CD4-positive, alpha-beta T cell treated with Interferon gamma for 1 hour (primary cell): ENCODE measurements around the gene COL4A1.

Experiments
- DNase-seq: peaks from one replicate; pipeline ENCODE4 v3.0.0-alpha.2; 2020

Gene COL4A1

DNA sequence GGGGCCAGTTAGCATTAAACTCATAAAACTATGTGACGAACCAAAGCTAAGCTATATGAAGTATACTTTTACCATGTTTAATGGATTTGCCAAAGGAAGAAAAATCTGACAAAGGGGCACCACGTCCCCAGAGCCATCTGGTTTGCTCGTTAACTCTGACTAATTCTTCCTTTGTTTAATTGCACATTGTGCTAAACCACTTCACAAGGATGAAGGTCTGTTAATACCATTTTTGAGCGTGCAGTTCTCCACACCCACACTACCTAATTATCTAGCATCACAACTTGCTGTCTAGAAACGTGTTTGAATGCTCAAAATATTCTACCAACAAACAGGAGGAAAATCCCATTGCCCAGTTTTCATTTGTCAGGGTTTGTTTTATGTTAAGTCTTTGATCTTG lies 74.8 kb downstream of the COL4A1 start:
- DNase-seq: no peak

DNA sequence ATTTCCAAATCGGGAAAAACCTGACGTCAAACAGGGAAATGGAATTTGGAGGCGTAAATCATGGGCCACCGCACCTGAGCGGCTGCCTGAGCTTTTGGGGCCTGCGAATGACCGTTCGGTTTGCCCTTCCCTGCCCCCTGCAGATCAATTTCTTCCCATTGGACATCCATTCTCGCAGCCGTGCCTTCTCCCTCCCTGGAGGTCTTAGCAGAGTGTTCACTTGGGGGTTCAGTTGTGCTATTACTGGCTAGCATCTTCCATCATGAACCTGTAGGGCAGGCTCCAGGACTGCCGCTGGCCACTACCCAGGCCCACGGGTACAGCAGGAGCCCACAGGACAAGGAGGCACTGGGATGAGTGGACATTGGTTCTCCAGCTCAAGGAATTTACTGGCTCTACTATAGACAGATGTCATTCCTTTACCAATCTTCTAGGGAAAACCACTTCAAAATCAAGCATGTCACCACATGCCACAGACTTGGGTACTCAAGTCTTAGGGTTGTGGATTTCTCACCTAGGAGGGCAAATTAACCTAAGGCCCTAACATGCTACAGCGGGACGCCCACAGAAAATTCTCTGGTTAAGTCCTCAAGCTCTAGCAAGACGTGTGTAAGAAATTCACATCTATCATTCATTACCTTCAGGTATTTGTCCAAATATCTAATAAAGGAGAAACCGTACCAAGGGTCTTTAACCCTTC lies 75.5 kb downstream of the COL4A1 start:
- no peak for DNase-seq

DNA sequence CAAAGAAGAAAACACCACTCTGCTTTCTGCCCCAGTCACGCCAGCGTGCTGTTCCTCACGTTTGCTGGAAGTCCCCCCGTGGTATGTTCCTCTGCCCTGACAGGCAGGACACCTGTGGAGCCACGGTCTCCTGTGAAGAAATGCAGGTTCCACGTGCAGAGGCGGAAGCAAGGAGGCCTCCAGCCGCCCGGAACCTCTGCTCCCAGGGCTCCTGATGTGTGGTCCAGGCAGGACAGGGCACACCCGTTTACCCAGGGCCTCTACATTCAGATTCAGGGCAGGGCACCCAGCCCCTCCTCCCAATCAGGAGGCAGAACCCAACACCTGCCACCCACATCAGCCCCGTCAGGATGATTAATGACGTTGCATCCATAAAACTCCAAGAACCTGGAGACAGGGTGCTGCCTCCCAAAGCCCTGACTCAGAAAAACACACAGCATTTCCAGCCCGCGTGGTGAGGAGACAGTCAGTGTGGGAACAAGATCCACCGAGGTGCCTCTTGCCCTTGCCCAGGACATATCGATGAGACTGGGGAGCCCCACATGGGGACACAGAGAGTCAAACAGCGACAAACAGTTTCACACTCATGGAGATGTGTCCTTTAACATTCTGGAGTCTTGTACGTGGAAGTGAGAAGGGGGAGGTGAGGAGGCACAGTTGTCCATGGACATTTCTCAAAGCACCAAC lies 76.2 kb downstream of the COL4A1 start:
- no peak for DNase-seq

DNA sequence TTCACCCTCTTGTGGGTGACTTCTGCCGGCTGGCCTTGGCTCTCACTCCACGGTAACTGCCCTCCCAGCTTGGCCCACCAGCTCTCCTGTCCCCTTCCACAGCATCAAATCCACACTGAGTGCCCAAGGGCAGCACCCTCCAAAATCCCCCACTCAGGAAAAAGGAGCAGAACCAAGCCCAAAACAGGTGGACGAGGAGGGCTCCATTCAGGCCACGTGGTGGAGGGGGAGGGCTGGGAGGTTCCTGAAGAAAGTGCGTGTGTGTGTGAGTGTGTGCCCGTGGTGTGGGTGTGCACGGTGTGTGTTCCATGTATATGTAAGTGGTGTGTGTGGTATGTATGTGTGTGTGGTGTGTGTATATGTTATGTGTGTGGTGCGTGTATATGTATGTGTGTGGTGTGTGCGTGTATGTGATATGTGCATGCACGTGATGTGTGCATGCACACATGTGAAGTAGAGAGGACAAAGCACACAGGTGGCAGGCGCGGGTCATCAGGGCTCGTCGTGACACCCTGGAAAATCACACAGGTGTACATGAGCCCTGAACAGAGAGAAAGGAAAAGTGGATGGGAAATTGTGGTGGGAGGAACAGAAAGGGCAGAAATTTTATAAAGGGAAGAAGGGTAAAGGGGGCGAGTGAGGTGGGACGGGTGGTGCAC lies 76.9 kb downstream of the COL4A1 start:
- DNase-seq: no peak

DNA sequence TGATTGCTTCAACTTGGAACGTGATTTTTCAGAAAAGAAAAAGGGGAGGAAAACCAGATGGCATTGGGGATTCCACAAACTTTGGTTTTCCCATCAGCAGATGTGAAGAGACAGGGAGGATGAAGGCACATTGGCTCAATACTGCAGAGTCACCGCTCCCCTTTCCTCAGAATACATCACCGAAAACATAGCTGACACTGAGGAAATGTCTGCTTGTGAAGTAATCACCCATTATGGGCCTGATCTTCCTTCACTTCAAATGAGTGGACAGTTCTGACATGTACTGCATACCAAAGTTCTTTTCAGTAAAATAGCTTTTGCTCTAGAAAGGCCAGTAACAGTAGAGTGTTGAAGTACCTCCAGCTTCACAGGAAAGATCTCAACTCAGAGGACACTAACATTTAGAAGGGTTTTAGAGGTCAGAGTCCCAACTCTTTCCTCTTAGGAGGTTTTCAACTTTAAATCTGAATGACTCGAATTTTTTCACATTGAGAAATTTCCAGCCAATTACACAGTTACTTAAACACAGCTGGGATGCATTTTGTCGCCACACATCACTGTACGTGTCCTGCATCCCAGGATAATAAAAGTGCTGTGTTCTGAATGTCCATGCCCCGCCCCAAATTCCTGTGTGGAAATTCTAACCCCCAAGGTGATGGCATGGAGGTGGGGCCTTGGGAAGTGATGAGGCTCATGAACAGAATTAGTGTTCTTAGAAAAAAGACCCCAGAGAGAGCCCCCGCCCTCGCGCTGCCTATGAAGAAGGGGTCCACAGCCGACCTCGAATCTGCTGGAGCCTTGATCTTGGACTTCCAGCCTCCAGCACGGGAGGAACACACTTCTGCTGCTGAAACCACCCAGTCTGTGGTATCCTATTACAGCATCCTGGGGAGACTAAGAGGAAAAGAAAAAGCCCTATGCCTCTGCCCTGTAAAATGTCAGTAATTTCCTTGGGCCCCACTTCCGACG lies 77.7 kb downstream of the COL4A1 start:
- DNase-seq: no peak

DNA sequence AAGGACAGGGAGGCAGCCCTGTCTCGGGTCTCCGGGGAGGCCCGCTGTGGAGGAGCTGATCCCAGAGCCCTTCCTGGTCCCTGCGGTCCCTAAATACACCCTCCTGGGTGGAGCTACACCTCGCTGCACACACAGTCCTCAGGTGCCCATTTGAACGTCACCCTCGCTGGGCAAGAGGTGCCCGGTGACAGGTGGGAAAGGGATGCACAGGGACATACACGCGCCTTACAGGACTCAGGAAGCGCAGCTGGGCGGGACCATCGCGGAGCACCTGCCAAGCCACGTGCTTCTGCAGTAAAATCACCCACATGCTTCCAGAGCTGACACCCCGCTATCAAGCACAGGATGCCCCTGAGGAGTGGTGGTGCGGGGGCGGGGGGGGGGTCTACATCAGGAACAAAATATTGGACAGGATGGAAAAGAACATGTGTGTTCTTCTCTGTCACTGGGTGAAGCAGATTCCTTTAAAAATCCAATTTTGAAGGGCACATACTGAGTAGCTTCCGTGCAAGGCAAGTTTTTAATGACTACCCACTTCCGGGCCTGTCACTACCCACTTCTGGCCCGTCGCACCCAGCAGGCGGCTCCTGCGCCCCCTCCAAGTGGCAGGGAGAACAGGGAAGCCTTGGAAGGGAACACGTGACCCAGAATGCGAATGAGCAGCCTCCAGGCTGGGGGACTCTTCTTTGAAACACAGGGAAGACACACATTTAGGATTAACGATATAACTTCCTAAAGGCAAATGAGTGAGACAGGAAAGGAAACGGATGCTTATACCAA lies 78.9 kb downstream of the COL4A1 start:
- no peak for DNase-seq

DNA sequence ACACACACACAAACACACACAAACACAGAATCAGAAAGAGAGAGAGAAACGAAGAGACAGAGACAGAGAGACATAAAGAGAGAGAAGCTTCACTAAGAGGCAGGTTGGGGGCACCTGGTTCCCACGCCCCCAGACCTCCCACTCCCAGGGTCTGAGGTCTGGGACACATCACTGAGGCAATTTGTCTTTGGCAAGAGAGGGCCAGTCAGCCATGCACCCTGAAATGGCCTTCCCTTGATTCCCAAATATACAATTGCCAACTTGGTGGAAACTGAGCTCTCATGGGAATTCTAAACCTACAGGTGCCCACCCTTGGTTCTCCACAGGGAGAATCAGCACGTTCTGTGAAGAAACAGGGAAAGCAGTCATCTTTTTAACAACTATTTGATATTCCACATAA lies 79.5 kb downstream of the COL4A1 start:
- DNase-seq: no peak

DNA sequence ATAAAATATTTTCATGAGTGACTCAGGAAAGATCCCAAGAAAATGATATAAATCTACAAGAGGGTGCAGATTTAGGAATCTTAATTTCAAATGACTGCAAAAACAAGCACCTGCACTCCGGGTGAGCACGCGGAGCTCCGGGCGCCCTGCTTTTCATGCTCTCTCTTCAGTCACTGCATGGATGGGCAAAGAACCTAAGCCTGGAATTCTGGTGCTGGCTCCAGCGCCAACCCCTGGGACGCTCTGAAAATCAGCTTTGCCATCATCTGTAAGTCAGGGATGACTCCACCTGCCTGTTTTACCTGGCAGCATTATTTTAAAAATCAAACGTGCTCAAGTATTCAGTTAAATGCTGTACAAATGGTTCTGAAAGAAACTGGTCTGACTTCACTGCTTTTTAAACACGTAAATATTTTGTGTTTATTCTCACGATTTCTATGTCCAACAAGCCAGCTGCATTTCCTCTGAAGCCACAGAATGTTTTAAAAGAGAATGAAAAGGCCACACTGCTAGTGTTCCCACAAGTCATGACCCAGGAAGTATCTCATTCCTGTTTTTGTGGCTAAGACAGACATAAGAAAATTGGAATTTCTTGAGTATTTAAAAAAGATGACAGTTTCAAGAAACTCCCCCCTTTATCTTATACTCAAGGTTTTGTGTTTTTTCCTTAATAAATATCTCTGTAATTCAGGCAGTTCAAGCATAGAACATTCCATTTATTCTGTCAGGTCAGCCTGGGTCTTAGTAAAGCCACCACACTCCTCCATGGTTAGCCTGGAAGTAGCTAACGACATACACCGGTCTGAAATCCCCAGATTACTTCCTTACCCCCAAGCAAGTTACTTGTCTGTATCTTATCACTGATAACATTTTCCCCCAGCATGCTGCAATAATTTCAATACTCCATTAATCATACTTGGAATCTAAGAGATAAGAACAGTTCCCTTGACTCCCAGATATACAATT lies 81.1 kb downstream of the COL4A1 start:
- no peak for DNase-seq

DNA sequence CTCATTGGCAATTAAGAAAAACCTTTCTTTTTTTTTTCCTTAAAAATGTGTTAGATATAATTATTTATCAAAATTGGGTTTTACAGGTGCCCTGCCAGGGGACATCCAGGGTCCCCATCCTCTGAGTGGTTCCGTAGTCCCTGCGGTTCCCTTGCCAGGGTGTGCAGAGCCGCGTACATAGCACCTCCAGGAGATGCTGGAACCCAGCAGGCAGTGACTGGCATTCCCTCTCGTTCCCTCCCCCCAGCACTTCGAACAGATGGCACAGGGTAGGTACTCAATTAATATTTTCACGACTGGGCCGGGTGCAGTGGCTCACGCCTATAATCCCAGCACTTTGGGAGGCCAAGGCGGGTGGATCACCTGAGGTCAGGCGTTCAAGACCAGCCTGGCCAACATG lies 82.0 kb downstream of the COL4A1 start:
- no peak for DNase-seq

DNA sequence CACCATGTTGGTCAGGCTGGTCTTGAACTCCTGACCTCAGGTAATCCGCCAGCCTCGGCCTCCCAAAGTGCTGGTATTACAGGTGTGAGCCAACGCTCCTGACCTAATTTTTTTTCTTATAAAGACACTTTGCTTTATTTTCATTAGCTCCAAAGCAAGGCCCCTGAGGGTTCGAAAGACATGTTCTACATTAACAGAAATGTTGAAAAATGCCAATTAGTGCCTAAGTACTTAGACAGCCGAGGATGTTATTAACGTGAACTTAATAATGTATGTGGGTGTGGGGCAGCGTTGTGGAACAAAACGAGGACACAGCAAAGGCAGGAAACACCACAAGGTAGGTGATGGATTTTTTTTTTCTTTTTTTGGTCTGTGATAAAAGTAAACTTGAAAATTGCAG lies 82.4 kb downstream of the COL4A1 start:
- DNase-seq: no peak

DNA sequence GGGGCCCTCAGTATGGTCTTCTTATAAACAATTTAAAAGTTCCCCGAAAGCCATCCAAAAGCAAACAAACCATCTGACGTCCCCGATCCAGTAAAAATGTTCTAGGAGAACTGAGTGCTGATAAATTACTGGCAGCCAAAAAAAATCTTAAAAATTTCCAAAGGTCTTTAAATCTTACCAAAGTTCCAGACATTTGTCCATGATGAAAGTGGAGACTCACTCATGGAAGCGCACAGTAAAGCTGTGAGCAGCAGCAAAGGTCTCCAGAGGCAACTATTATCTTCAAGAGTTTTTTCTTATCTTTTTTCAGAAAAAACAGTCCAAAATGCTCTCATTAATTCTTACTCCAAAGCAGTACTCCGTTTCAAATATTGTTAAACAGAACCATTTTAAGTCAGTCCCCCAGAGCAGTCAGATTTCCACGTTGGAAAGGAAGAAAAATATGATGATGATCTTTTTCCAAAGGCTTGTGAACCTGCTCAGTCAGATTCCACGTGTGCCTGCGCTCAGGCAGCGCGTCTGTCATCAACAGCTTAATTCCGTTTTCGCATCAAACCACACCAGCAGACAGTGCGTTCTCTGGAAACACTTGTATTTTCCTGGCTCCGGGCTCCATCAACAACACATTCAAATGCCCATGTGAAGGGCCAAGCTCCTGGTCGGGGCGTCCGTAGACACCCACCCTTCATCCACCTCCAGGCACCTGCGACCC lies 85.4 kb downstream of the COL4A1 start:
- no peak for DNase-seq

DNA sequence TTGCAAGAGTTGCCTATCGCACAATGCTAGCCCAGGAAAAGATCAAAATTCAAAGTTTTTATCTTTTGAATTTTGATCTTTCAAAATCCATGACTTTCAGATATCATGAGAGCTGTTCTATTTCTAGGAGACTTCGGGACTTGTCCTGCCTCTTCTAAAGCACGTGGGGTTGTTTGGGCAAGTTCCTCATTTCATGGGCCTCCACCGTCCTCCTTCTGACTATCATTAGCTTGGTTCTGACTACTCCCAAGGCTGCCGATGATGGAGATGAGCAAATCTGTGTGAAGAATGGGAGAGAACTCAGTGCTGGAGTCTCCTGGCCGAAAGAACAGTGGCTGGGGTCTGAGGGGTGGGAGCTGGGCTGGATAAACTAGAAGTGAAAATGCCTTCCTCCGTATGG lies 86.5 kb downstream of the COL4A1 start:
- no peak for DNase-seq

DNA sequence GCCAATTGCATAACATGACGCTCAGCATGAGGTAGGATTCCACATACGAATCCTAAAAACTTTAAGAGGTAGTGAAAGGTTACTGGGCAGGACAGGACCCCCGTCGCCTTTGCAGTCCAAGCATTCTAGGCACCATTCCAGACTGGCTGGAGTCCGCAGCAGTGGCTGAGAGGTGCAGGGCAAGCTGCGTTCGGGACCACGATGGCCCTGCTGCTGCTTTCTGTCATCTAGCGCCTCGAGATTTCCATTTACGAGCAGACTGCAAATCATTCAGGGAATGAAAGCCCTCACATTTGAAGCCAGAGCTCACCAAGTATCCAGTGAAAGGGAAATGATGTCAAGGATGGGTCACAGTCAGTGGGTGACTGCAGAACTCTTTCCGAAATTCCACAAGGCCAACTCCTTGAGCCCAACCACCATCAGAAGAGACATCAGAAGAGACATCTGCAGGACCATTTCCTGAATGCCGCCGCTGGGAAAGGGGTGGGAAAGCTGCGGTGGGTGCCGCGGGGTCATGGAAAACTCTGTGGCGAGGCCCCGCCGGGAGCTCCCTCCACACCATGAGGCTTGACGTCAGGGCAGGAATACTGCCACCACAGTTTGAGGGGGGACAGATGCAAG lies 88.3 kb downstream of the COL4A1 start:
- DNase-seq: no peak

DNA sequence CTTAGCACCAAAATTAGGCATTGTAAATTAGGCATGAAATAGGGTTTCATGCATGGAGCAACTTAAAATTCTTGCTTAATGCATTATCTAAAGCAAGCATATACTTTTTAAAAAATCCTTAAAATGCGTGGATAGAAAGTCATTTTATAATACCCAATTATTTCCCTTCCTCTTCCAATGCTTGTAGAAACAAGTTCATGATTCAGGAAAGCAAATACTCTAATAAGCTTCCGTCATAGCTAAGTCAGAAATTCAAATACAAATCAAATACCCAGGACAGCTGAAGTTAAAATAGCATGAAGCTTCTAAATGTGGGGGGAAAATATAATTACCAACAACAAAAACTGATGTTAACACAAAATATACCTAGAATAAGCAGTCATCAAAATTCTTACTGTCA lies 89.1 kb downstream of the COL4A1 start:
- DNase-seq: no peak

DNA sequence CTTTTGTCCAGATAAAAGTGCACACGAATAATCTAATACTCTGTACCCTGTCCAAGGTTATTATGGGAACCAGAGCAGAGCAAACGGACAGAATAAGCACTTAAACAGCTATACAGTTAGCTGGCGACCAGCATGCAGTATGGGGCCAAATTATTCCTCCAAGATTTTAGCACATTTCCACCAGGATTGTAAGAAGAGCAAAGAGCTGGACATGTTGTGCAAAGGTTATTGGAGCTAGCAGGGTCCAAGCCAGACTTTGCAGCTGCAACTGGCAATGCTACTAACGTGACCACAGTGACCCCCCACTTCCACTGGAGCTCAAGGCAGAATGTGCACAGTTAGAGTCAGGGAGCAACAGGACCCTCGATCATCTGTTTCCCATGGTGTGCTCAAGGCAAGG lies 89.9 kb downstream of the COL4A1 start:
- DNase-seq: no peak

DNA sequence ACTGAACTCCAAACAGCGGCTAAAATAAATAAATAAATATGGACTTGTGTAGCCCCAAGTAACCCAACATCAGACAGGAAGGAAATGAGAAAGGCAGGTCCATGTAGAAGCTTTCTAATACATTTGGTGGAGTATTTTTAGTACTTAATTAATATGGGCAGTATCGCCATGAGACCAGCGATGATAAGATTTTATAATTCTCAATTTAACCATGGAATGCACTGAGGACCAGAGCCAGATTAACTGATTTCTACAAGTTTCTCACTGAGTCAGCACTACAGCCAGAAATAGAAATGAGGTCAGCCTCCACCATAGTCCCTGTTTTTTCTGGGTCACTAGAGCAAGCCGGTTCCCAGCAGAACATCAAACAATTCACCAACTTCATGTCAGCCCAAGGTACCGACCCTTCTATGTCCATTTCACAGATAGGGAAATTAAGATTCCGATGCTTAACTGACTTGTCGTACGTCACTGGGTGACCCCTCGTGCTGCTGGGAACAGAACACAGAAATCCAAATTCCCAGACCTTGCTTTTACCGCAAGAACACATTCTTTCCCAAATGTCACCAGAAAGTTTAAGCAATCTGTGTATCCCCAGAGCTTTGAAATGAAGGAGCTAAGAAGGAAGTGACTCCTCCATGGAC lies 90.4 kb downstream of the COL4A1 start:
- DNase-seq: no peak

DNA sequence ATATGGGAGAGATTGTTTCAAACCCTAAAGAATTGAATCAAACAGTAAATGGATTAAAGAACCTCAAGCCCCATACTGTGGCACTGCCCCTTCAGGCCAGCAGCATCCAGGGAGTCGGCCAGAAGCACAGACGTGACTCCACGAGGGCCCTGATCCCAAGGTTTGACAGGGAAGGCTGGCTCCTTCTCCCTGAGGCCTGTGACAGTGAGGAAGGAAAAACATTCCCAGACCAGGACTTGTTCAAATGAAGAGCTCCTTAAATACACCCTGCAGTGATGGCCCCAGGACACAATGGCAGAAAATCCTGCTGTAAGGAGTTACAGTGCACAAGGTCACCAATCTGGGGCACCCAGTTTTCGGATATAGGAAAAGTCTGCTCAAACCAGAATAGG lies 91.0 kb downstream of the COL4A1 start:
- no peak for DNase-seq

DNA sequence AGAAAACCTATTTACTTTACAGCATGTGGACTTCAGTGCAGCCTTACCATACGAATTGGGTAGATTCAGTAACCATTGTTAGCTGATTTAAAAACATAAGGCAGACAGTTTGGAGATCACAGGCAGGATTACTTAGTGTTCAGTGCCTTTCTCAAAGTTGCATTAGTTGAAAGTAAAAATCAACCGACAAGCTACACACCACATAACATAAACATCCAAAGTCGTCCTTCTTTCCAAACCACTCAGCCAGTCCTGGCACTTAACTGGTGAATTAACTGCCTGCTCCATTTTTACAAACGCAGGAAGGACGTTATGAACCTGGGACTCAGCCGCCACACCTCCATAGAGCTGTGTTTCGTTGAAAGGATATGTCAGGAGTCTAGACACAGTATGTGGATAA lies 91.4 kb downstream of the COL4A1 start:
- no peak for DNase-seq

DNA sequence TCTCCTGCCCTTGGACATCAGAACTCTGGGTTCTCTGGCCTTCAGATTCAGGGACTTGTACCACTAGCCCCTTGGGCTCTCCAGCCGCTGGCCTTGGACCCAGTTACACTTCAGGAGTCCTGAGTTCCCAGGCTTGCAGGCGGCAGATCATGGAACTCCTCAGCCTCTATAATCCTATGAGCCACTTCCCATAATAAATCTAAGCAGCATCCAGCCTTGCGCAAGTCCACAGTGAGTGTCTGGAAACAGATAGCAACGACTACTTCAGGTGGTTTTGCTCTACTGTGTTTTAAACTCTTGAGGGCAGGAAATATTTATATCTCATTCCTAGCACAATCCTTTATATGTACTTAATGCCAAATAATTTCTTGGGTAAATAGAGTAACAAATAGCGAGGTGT lies 92.3 kb downstream of the COL4A1 start:
- no peak for DNase-seq
